H1 (cell line): ENCODE measurements around the gene PNCK. TPM values are rescaled to one million over a fixed set of nuclear protein-coding genes. Genes with fewer than 3 reads are reported as not detected.

ENCODE experiments used
- CTCF ChIP-seq, 3 experiments: IDR thresholded peaks; 1 replicate in 2 of 3; 2 replicates in 1 of 3; pipeline versions ENCODE4 v1.5.1 to v1.6.1; 2011; ENCODE audit warnings: low read length in 3 of 3, mild to moderate bottlenecking in 3 of 3, inconsistent platforms in 2 of 3, low read depth in 1 of 3, moderate library complexity in 1 of 3; ENCODE audit not compliant: insufficient read depth in 1 of 3; ENCODE audit errors: control extremely low read depth in 1 of 3
- polyA plus RNA-seq, 7 experiments: library from polyadenylated mRNA; depleted of rRNA in 3 of 7; stranded (reverse) in 5 of 7; unstranded in 2 of 7; fragments of >200 nt in 5 of 7; fragments of 200-250 nt in 2 of 7; gene quantifications; 1 replicate in 5 of 7; 2 replicates in 1 of 7; 4 replicates in 1 of 7; pipeline versions ENCODE4 v1.2.1 to v1.2.3, GENCODE V29; 2011 to 2013; ENCODE audit warnings: missing spikeins in 2 of 7, mixed read lengths in 2 of 7
- total RNA-seq: library from RNA; stranded (reverse); fragmentation: NEBNext Ultra II Directional; extraction: Animal tissue kit (Norgen Biotek cat#: 25700); gene quantifications from 2 replicates; pipeline ENCODE4 v1.2.1, GENCODE V29; 2021

PNCK gene
- total and polyA plus RNA-seq, 2 of the 8 experiments (the other 6 are each of a cell fraction or from before 2014, with no cell fraction given), result 6.2 to 6.3 TPM

- TF ChIP-seq CTCF (IDR thresholded peaks at IDR 0.05; ENCODE audit: control extremely low read depth in 1 of 3, insufficient read depth in 1 of 3, low read depth in 1 of 3, low read length in 3 of 3), result peak in 2 of 3 experiments; percentile 32 to 50; a peak in 3 of 4 replicates
- TF ChIP-seq, all 59 proteins: peak for 2
Observed at GRCh38 chrX:153644356-153645125, 29.1 kb downstream of the PNCK start (continued).
